ENCODE data around the gene CLIC3. TPM values are rescaled to one million over a fixed set of nuclear protein-coding genes. Genes with fewer than 3 reads are reported as not detected.

CLIC3 gene
- total RNA-seq, 1 donor from 2014 or later = 0.39 TPM

DNA sequence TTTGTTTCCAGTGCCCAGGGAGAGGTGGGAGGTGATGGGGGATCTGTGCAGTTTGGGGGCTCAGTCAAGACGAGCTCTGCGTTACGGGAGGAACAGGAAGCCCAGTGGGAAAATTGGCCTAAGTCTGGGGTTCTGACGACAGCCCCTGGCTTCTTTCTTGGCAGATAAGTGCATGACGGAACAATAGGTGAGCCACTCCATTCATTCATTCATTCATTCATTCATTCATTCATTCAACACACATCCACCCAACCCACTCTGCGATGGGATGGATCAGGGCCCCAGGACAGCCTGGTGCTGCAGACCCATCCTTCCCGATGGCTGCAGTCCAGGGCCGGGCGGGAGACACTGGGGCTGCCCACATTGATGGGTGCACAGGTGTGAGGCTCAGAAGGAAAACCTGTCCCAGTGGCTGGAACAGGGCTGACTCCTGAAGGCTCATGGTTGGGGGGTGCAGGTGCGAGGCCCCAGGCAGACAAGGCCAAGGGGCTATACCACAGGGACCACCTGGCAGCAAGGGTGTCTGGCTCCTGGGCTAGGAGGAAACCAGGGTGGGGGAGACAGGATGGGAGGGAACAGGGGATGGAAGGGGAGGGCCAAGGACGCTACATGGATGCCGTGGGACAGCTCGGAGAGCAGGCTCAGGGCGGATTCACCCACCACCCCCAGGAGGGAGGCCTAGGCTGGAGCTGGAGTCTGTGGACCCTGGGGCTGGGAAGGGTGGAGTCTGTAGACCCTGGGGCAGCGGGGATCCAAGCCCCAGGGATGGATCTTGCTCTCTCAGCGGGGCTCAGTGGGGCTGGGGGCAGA lies 15.5 kb downstream of the CLIC3 start:
- no peak overlapping the region for H3K27ac ChIP-seq (ENCODE audit: low read depth, low read length)
- H3K27me3 Mint-ChIP-seq (ENCODE audit: low read depth, unreplicated experiment) = peaks cover 19% of the 10 kb centered on the region
- no peaks in the 10 kb centered on the region for H3K4me1 Mint-ChIP-seq (ENCODE audit: low read depth, unreplicated experiment)
- H3K79me2 ChIP-seq (ENCODE audit: insufficient read depth, low read length) = no peaks in the 10 kb centered on the region
- H3K4me3 ChIP-seq (ENCODE audit: insufficient read depth, low read depth, low read length) = no peak overlapping the region
- H3K27me3 ChIP-seq (ENCODE audit: insufficient read depth, low read length) = peaks cover 16% of the 10 kb centered on the region
- no peaks in the 10 kb centered on the region for H3K9me3 Mint-ChIP-seq (ENCODE audit: unreplicated experiment)
- peaks cover 3% of the 10 kb centered on the region for H3K36me3 Mint-ChIP-seq (ENCODE audit: low read depth, unreplicated experiment)
- TF ChIP-seq, protein P1, sequence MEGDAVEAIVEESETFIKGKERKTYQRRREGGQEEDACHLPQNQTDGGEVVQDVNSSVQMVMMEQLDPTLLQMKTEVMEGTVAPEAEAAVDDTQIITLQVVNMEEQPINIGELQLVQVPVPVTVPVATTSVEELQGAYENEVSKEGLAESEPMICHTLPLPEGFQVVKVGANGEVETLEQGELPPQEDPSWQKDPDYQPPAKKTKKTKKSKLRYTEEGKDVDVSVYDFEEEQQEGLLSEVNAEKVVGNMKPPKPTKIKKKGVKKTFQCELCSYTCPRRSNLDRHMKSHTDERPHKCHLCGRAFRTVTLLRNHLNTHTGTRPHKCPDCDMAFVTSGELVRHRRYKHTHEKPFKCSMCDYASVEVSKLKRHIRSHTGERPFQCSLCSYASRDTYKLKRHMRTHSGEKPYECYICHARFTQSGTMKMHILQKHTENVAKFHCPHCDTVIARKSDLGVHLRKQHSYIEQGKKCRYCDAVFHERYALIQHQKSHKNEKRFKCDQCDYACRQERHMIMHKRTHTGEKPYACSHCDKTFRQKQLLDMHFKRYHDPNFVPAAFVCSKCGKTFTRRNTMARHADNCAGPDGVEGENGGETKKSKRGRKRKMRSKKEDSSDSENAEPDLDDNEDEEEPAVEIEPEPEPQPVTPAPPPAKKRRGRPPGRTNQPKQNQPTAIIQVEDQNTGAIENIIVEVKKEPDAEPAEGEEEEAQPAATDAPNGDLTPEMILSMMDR (IDR thresholded peaks at IDR 0.05; ENCODE audit: insufficient read depth, low read depth, low read length) = no peak
- no peak for TF ChIP-seq EZH2 (IDR thresholded peaks at IDR 0.05; ENCODE audit: insufficient read depth, low read length)
- H3K4me2 ChIP-seq (ENCODE audit: low read length) = no peak overlapping the region
- no peak overlapping the region for H2AFZ ChIP-seq (ENCODE audit: low read depth, low read length)
- no peaks in the 10 kb centered on the region for H4K20me1 ChIP-seq (ENCODE audit: insufficient read depth, low read length)
- peaks cover 5% of the 10 kb centered on the region for H3K4me1 ChIP-seq (ENCODE audit: insufficient read depth, low read length)
- H3K27ac Mint-ChIP-seq (ENCODE audit: unreplicated experiment) = no peak overlapping the region
- no peak overlapping the region for H3K4me3 Mint-ChIP-seq (ENCODE audit: unreplicated experiment)
- no peak overlapping the region for H3K9ac ChIP-seq (ENCODE audit: low read length)
- no peaks in the 10 kb centered on the region for H3K36me3 ChIP-seq (ENCODE audit: insufficient read depth, low read length)
- FAIRE-seq = no peak
- no peak for DNase-seq (ENCODE audit: low read depth)
- no peaks in the 10 kb centered on the region for H3K9me3 ChIP-seq (ENCODE audit: insufficient read depth, low read depth, low read length)

DNA sequence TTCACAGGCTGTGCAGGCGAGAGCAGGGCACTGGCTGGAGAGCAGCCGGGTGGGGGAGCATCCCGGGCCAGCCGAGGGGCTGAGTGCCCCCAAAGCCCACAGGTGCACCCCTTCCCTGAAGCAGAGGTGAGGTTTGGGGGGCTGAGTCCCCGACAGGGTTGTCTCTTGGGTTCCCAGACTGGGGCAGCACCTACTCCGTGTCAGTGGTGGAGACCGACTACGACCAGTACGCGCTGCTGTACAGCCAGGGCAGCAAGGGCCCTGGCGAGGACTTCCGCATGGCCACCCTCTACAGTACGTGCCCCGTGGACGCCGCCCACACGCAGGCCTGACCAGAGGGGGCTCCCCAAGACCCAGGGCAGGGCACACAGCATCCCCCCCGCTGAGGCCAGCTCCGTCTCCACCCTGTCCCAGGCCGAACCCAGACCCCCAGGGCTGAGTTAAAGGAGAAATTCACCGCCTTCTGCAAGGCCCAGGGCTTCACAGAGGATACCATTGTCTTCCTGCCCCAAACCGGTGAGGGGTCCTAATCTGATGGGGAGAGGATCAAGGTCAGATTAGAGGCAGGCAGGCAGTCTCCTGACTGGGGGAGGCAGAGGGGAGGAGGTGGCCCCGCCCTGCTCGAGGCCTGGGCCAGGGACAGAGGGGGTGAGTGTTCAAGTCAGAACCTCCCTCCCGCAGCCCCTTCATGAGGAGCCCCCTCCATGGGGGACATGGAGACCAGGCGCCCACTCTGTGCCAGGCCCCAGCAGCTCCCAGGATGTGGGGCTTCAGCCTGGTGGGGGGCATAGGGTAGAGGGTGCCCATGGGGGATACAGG lies 16.4 kb downstream of the CLIC3 start:
- Histone ChIP-seq H3K4me1 (ENCODE audit: insufficient read depth, low read length) (peaks cover 5% of the 10 kb centered on the region), H4K20me1 (ENCODE audit: insufficient read depth, low read length) (no peaks in the 10 kb centered on the region), H3K79me2 (ENCODE audit: insufficient read depth, low read length) (no peaks in the 10 kb centered on the region), H3K27me3 (ENCODE audit: insufficient read depth, low read length) (peaks cover 11% of the 10 kb centered on the region), H3K36me3 (ENCODE audit: insufficient read depth, low read length) (no peaks in the 10 kb centered on the region), H3K9me3 (ENCODE audit: insufficient read depth, low read depth, low read length) (no peaks in the 10 kb centered on the region), H3K4me3 (ENCODE audit: insufficient read depth, low read depth, low read length) (no peak overlapping the region), H2AFZ (ENCODE audit: low read depth, low read length) (no peak overlapping the region), H3K27ac (ENCODE audit: low read depth, low read length) (no peak overlapping the region), H3K9ac (ENCODE audit: low read length) (no peak overlapping the region), H3K4me2 (ENCODE audit: low read length) (no peak overlapping the region)
- DNase-seq (ENCODE audit: low read depth) (no peak), FAIRE-seq (no peak)
- TF ChIP-seq, protein P1 (IDR thresholded peaks at IDR 0.05; ENCODE audit: insufficient read depth, low read depth, low read length) = no peak
- H3K4me1 Mint-ChIP-seq (ENCODE audit: low read depth, unreplicated experiment) = no peaks in the 10 kb centered on the region
- peaks cover 23% of the 10 kb centered on the region for H3K27me3 Mint-ChIP-seq (ENCODE audit: low read depth, unreplicated experiment)
- H3K27ac Mint-ChIP-seq (ENCODE audit: unreplicated experiment) = no peak overlapping the region
- no peak overlapping the region for H3K4me3 Mint-ChIP-seq (ENCODE audit: unreplicated experiment)
- H3K9me3 Mint-ChIP-seq (ENCODE audit: unreplicated experiment) = no peaks in the 10 kb centered on the region
- H3K36me3 Mint-ChIP-seq (ENCODE audit: low read depth, unreplicated experiment) = peaks cover 3% of the 10 kb centered on the region
